ENCODE data around the gene SASH1. TPM values are rescaled to one million over a fixed set of nuclear protein-coding genes. Genes with fewer than 3 reads are reported as not detected.

Gene SASH1
- total and polyA plus RNA-seq, 2 donors (not counting 3 experiments of a cell fraction or from before 2014, with no cell fraction given) = 18.5 to 103 TPM

DNA sequence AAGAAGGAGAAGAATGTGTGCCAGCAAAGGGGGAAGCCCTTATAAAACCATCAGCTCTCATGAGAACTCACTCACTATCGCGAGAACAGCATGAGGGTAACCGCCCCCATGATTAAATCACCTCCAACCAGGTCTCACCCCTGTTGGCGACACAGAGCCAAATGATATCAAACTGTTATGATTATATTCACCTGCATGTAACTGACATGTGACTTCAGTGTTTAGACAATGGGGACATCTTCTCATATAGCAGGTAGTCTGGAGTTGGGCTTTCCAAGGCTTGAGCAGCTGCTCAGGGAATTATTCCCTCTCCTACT, 115.2 kb downstream of the SASH1 start:
- ChIA-PET CTCF (interaction anchor here (1.0 to 1.9 kb wide), 6 partner anchors 17 to 278 kb away, joined by 3 to 9 read pairs (median 6); partner anchors contain the start of gene SASH1), POLR2A (interaction anchor here (0.6 to 1.3 kb wide), 2 partner anchors 12 to 90 kb away, joined by 4 to 8 read pairs; no protein-coding TSS in a partner anchor)
- no peaks in the 10 kb centered on the region for H3K9me1 ChIP-seq (replicated peaks; ENCODE audit: control insufficient read depth, extremely low read depth, insufficient read depth, low read length)
- H3K27me3 ChIP-seq (ENCODE audit: control insufficient read depth in 2 of 2, insufficient read depth in 2 of 2, low read length in 2 of 2) = no peaks in the 10 kb centered on the region
- no peak for DNase-seq (ENCODE audit: low read depth, low spot score)
- H3K9ac ChIP-seq (replicated peaks; ENCODE audit: extremely low read depth, insufficient read depth, low read length) = no peak overlapping the region
- peak overlapping the region; percentile 99 for H3K27ac ChIP-seq (ENCODE audit: insufficient read depth, low read depth, low read length)
- H3K4me1 ChIP-seq (ENCODE audit: control insufficient read depth, extremely low read depth, insufficient read depth, low read length) = peaks cover 78% of the 10 kb centered on the region
- H3K4me2 ChIP-seq (ENCODE audit: insufficient read depth, low read length) = peak overlapping the region; percentile 2
- peaks cover 7 to 13% of the 10 kb centered on the region in 2 experiments for H3K36me3 ChIP-seq (ENCODE audit: control insufficient read depth in 2 of 2, extremely low read depth in 1 of 2, insufficient read depth in 2 of 2, low read length in 2 of 2)
- no peaks in the 10 kb centered on the region for H3K9me3 ChIP-seq (replicated peaks; ENCODE audit: control insufficient read depth, insufficient read depth, low read length)
- no peak overlapping the region for H3K4me3 ChIP-seq (replicated peaks in 1 of 3; ENCODE audit: insufficient read depth in 1 of 3, low read depth in 1 of 3, low read length in 3 of 3)
- H2AFZ ChIP-seq (ENCODE audit: low read depth, low read length) = no peak overlapping the region
- H3K79me2 ChIP-seq (ENCODE audit: control insufficient read depth, insufficient read depth, low read length) = peaks cover 76% of the 10 kb centered on the region
- H4K20me1 ChIP-seq (replicated peaks; ENCODE audit: control insufficient read depth, extremely low read depth, insufficient read depth, low read length) = no peaks in the 10 kb centered on the region
- TF ChIP-seq FOS (IDR thresholded peaks at IDR 0.05; ENCODE audit: borderline replicate concordance, insufficient read depth, low read length) (peak; percentile 39), GATA2 (IDR thresholded peaks at IDR 0.05; ENCODE audit: insufficient read depth, insufficient read length, low read depth, low read length) (no peak), JUN (IDR thresholded peaks at IDR 0.05; ENCODE audit: borderline replicate concordance, insufficient read depth, insufficient read length, low read depth) (no peak), MYC (IDR thresholded peaks at IDR 0.05; ENCODE audit: low read depth, low read length) (no peak), MAX (IDR thresholded peaks at IDR 0.05; ENCODE audit: insufficient read depth, insufficient read length) (no peak), POLR2AphosphoS5 (IDR thresholded peaks at IDR 0.05; ENCODE audit: insufficient read depth, low read depth, low read length) (no peak), POLR2A (IDR thresholded peaks at IDR 0.05; ENCODE audit: low read depth, low read length) (no peak), EZH2 (IDR thresholded peaks at IDR 0.05; ENCODE audit: borderline replicate concordance, low read depth, low read length, severe bottlenecking) (no peak)
- TF ChIP-seq, protein P1, sequence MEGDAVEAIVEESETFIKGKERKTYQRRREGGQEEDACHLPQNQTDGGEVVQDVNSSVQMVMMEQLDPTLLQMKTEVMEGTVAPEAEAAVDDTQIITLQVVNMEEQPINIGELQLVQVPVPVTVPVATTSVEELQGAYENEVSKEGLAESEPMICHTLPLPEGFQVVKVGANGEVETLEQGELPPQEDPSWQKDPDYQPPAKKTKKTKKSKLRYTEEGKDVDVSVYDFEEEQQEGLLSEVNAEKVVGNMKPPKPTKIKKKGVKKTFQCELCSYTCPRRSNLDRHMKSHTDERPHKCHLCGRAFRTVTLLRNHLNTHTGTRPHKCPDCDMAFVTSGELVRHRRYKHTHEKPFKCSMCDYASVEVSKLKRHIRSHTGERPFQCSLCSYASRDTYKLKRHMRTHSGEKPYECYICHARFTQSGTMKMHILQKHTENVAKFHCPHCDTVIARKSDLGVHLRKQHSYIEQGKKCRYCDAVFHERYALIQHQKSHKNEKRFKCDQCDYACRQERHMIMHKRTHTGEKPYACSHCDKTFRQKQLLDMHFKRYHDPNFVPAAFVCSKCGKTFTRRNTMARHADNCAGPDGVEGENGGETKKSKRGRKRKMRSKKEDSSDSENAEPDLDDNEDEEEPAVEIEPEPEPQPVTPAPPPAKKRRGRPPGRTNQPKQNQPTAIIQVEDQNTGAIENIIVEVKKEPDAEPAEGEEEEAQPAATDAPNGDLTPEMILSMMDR (IDR thresholded peaks at IDR 0.05; ENCODE audit: extremely low read depth in 1 of 2, insufficient read depth in 1 of 2, low read depth in 1 of 2, low read length in 2 of 2) = no peak
- dilution Hi-C loops (cut with MboI; ENCODE audit: extremely low pct_ligation_motif_present, low sequenced_read_pairs) (no loop called here), intact Hi-C loops (cut with micrococcal nuclease) (loop anchor here (1.0 to 2.0 kb wide), 4 partner anchors 50 to 191 kb away; no protein-coding TSS in a partner anchor)
- FAIRE-seq = no peak
- BruUV-seq (replicated peaks) = no TSS peak

Measured in endothelial cell of umbilical vein (primary cell).